Glutamatergic neuron (in vitro differentiated cells): Measurements from ENCODE around the gene VTI1A. TPM values are rescaled to one million over a fixed set of nuclear protein-coding genes. Genes with fewer than 3 reads are reported as not detected.

Source experiments
- DNase-seq: peaks from one replicate; pipeline ENCODE4 v3.0.0; 2022
- H3K27ac Mint-ChIP-seq: one replicate; pipeline ENCODE4 v1.8.0; 2020; ENCODE audit warnings: mild to moderate bottlenecking, mixed read lengths, inconsistent platforms; ENCODE audit not compliant: unreplicated experiment
- H3K27me3 Mint-ChIP-seq: one replicate; pipeline ENCODE4 v1.8.0; 2020; ENCODE audit warnings: mild to moderate bottlenecking, moderate library complexity, mixed read lengths, inconsistent platforms; ENCODE audit not compliant: unreplicated experiment
- H3K36me3 Mint-ChIP-seq: one replicate; pipeline ENCODE4 v1.8.0; 2020; ENCODE audit warnings: mild to moderate bottlenecking, mixed read lengths, inconsistent platforms; ENCODE audit not compliant: unreplicated experiment
- H3K4me1 Mint-ChIP-seq: one replicate; pipeline ENCODE4 v1.8.0; 2020; ENCODE audit warnings: mild to moderate bottlenecking, low read depth, mixed read lengths, inconsistent platforms; ENCODE audit not compliant: unreplicated experiment
- H3K4me3 Mint-ChIP-seq: one replicate; pipeline ENCODE4 v1.8.0; 2020; ENCODE audit warnings: mild to moderate bottlenecking, mixed read lengths, inconsistent platforms; ENCODE audit not compliant: unreplicated experiment
- H3K9me3 Mint-ChIP-seq: one replicate; pipeline ENCODE4 v1.8.0; 2020; ENCODE audit warnings: mild to moderate bottlenecking, moderate library complexity, mixed read lengths, inconsistent platforms; ENCODE audit not compliant: unreplicated experiment
- CTCF ChIP-seq: fragments of 200-600 bp; sonication (generic); IDR thresholded peaks from one replicate; pipeline ENCODE4 v1.5.0; 2021; ENCODE audit not compliant: partially characterized antibody, unreplicated experiment
- total RNA-seq: library from RNA; stranded (reverse); fragmentation: NEBNext Ultra II Directional; extraction: Animal tissue kit (Norgen Biotek cat#: 25700); gene quantifications from one replicate; pipeline ENCODE4 v1.2.1, GENCODE V29; 2021; ENCODE audit not compliant: unreplicated experiment

The VTI1A gene
- total RNA-seq, 1 donor from 2014 or later: 61.0 TPM

- Mint-ChIP-seq H3K4me3 (no peak overlapping the region), H3K9me3 (no peaks in the 10 kb centered on the region), H3K27me3 (no peaks in the 10 kb centered on the region), H3K36me3 (no peaks in the 10 kb centered on the region), H3K4me1 (no peaks in the 10 kb centered on the region), H3K27ac (no peak overlapping the region)
- DNase-seq: no peak
- no peak for TF ChIP-seq CTCF
Observed at GRCh38 chr10:112502536-112502935, 55.5 kb downstream of the VTI1A start.

DNA sequence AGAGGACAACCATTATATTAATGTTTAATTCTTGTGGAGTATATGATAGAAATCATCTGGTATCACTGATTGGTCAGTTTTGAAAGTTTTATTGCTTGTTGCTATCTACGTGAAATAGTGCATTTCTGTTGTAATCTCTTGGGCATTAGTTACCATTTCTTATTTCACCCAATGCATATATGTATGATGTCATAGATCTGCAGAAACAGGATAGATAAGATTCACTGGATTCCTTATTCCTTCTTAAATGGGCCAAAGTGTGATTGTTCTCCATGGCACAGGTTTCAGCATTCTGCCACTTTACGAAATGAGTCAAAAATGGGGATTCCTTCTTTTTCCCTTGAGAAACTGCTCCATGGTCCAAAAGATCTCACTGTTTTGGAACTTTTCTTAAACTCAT, 56.6 kb downstream of the VTI1A start:
- no peaks in the 10 kb centered on the region for H3K9me3 Mint-ChIP-seq
- no peak for TF ChIP-seq CTCF
- peaks cover under 1% of the 10 kb centered on the region for H3K4me1 Mint-ChIP-seq
- H3K4me3 Mint-ChIP-seq: no peak overlapping the region
- no peaks in the 10 kb centered on the region for H3K27me3 Mint-ChIP-seq
- H3K36me3 Mint-ChIP-seq: no peaks in the 10 kb centered on the region
- DNase-seq: no peak
- H3K27ac Mint-ChIP-seq: no peak overlapping the region

- H3K36me3 Mint-ChIP-seq: no peaks in the 10 kb centered on the region
Observed at GRCh38 chr10:112507046-112507445, 60.0 kb downstream of the VTI1A start.

GRCh38 chr10:112507988-112508387, 61.0 kb downstream of the VTI1A start:
- no peak for DNase-seq
- H3K27me3 Mint-ChIP-seq: no peaks in the 10 kb centered on the region
- no peaks in the 10 kb centered on the region for H3K36me3 Mint-ChIP-seq
- peaks cover 6% of the 10 kb centered on the region for H3K4me1 Mint-ChIP-seq
- H3K27ac Mint-ChIP-seq: no peak overlapping the region
- H3K4me3 Mint-ChIP-seq: no peak overlapping the region
- H3K9me3 Mint-ChIP-seq: no peaks in the 10 kb centered on the region
- no peak for TF ChIP-seq CTCF

More at GRCh38 chr10:112507046-112507445, 60.0 kb downstream of the VTI1A start:
- Mint-ChIP-seq H3K9me3 (no peaks in the 10 kb centered on the region), H3K27ac (no peak overlapping the region), H3K4me1 (peaks cover 6% of the 10 kb centered on the region), H3K27me3 (no peaks in the 10 kb centered on the region), H3K4me3 (no peak overlapping the region)
- TF ChIP-seq CTCF: no peak
- DNase-seq: no peak

DNA sequence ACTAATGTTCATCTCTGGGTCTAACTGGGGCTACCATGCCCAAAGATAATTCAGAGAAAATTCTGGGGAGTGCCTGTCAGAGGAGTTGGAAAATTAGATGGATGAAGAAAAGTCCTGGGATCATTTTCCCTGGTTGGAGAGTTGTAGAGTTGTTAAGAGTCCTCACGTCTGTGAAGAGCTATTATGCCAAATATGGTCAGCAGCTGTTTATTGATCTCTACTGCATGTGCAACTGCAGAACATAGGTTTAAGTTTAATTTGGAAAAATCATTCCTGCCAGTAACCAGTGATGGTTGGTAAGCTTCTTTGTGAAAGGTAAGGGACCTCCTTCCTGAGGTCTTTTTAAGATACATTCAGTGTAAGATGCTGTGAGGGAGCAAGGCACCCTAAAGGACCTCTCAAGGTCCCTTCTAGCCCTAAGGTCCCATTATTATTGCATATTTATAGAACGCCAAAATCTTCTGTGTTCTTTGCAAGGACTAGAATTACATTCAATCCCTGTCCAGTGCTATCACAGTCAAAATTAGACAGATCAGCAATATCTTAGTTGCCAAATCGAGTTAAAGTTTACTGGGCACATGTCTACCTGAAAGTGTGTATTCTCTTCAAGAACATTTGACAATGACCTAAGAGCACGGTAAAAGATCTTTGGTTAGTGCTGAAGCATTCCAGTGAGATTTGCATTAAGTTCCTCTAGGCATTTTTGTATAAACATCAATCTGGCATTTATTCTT, 62.7 kb downstream of the VTI1A start:
- Mint-ChIP-seq H3K4me3 (no peak overlapping the region), H3K27ac (no peak overlapping the region), H3K36me3 (no peaks in the 10 kb centered on the region), H3K4me1 (peaks cover 6% of the 10 kb centered on the region), H3K27me3 (no peaks in the 10 kb centered on the region), H3K9me3 (no peaks in the 10 kb centered on the region)
- no peak for DNase-seq
- no peak for TF ChIP-seq CTCF
